Adrenal gland (tissue), 12 donors: ENCODE data around the gene ANXA4. TPM values are rescaled to one million over a fixed set of nuclear protein-coding genes. Genes with fewer than 3 reads are reported as not detected.

ENCODE experiments used
- DNase-seq, 7 donors: peaks; one replicate each; pipeline ENCODE4 v3.0.0-alpha.2; 2019 to 2020
- H3K27ac ChIP-seq, 5 donors: fragments of 200-600 bp; sonication (generic) in 4 of 5; 1 replicate in 3 of 5; 2 replicates in 2 of 5; pipeline versions ENCODE4 v1.5.1 to v1.8.0; 2016 to 2020; ENCODE audit warnings: mild to moderate bottlenecking in 1 of 5
- H3K27me3 ChIP-seq: fragments of 200-600 bp; 2 replicates; pipeline ENCODE4 v1.8.0; 2021
- H3K36me3 ChIP-seq, 2 donors: fragments of 200-600 bp; replicated peaks in 1 of 2; 1 replicate in 1 of 2; 2 replicates in 1 of 2; pipeline versions ENCODE4 v1.5.1 to v1.8.0; 2018 to 2022
- H3K4me1 ChIP-seq, 2 donors: fragments of 200-600 bp; replicated peaks in 1 of 2; 1 replicate in 1 of 2; 2 replicates in 1 of 2; pipeline versions ENCODE4 v1.5.1 to v1.8.0; 2018 to 2021
- H3K4me3 ChIP-seq, 4 donors: fragments of 200-600 bp; sonication (generic) in 3 of 4; one replicate each; pipeline ENCODE4 v1.5.1; 2016 to 2018
- H3K9me3 ChIP-seq, 3 donors: fragments of 200-600 bp; sonication (generic) in 1 of 3; replicated peaks in 1 of 3; 1 replicate in 2 of 3; 2 replicates in 1 of 3; pipeline versions ENCODE4 v1.5.1 to v1.8.0; 2016 to 2021
- POLR2A ChIP-seq, 2 donors: fragments of 450-650 bp; IDR thresholded peaks; one replicate each; pipeline ENCODE4 v1.6.1; 2017; ENCODE audit warnings: antibody characterized with exemption in 2 of 2, mild to moderate bottlenecking in 2 of 2, moderate library complexity in 1 of 2
- WGBS, 4 donors: extraction: QIAGEN DNeasy Blood & Tissue Kit in 2 of 4; methylation state at CpG; one replicate each; pipeline versions ENCODE4 v1.1.5 to v1.1.7; 2013 to 2017; 5-methylcytosine and 5-hydroxymethylcytosine counted together
- intact Hi-C, 2 donors: fragments of 100-400 bp; cut with DNase I; formaldehyde crosslinking; loops; one replicate each; pipeline versions ENCODE4 v1.14.1 to v1.15.0; 2022 to 2023
- polyA plus RNA-seq, 3 donors: library from polyadenylated mRNA; stranded (reverse); fragments of 200-250 nt in 2 of 3; fragments of 350-450 nt in 1 of 3; fragmentation: Illumina TruSeq in 1 of 3; extraction: RNeasy Lipid Tissue Mini Kit (QIAGEN cat#74804) in 1 of 3; gene quantifications; one replicate each; pipeline ENCODE4 v1.2.3, GENCODE V29; 2013 to 2014
- total RNA-seq, 9 donors: library from RNA; depleted of rRNA in 4 of 9; stranded (reverse); fragments of >200 nt in 4 of 9; fragments of 120-200 nt in 1 of 9; fragmentation: NEBNext Ultra II Directional in 1 of 9; extraction: Animal tissue kit (Norgen Biotek cat#: 25700) in 1 of 9; gene quantifications; one replicate each; pipeline versions ENCODE4 v1.1.0 to v1.2.4, GENCODE V29; 2013 to 2023
- TF ChIP-seq, protein P1 (sequence below), 6 experiments: fragments of 450-650 bp in 4 of 6; fragments of 200-600 bp in 2 of 6; sonication (generic) in 1 of 6; IDR thresholded peaks; 1 replicate in 5 of 6; 2 replicates in 1 of 6; pipeline versions ENCODE4 v1.5.1 to v1.8.0; 2016 to 2021; ENCODE audit warnings: antibody characterized with exemption in 6 of 6, mild to moderate bottlenecking in 2 of 6, moderate library complexity in 1 of 6
- donor health status: healthy with polysubstance abuse.
- donor health status: Bipolar disorder and iron deficiency.
- donor health status: DM: yes; HTN: yes; CAD: no.
- donor health status: DM: no; HTN: no; CAD: no.
- donor health status: DM: no; HTN: no; CAD: no.
- donor health status: DM: yes; HTN: yes; CAD: no.

ANXA4 gene
- total and polyA plus RNA-seq, 12 donors: 20.6 to 57.4 (median 33.1) TPM

DNA sequence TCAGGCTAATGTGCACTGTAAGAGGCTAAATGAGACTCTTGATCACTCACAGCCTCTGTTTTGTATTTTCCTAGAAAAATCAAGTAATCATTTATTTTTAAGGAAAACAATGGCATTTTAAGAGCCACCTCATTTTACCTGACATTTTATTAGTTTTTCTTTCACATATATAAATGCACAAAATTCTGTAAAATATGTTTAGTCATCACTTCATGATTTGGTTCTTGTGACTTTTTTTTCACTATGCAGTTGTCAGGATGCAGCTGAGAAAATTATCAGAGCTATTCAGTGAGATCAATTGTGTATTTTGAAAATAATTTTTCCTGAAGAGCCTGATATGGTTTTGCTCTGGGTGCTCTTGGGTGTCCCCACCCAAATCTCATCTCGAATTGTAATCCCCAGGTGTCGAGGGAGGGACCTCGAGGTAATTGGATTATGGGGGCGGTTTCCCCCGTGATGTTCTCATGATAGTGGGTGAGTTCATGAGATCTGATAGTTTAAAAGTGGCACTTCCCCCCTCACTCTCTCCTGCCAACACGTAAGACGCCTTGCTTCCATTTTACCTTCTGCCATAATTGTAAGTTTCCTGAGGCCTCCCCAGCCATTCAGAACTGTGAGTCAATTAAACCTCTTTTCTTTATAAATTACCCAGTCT is 16.1 kb upstream of the ANXA4 start:
- Histone ChIP-seq H3K9me3 (no peaks in the 10 kb centered on the region), H3K36me3 (no peaks in the 10 kb centered on the region), H3K27me3 (no peaks in the 10 kb centered on the region), H3K4me1 (peaks cover 0 to 4% of the 10 kb centered on the region in 2 donors), H3K27ac (no peak overlapping the region), H3K4me3 (no peak overlapping the region)
- 86 to 89% (median 88%) methylated on average over 7 of the region's 7 CpGs for WGBS, 4 donors
- intact Hi-C loops: loop anchor here in 1 of 2 donors (2.0 kb wide), 1 partner anchor 91 kb away; no protein-coding TSS in a partner anchor
- DNase-seq: no peak
- no peak for TF ChIP-seq POLR2A (IDR thresholded peaks at IDR 0.05)
- TF ChIP-seq, protein P1, sequence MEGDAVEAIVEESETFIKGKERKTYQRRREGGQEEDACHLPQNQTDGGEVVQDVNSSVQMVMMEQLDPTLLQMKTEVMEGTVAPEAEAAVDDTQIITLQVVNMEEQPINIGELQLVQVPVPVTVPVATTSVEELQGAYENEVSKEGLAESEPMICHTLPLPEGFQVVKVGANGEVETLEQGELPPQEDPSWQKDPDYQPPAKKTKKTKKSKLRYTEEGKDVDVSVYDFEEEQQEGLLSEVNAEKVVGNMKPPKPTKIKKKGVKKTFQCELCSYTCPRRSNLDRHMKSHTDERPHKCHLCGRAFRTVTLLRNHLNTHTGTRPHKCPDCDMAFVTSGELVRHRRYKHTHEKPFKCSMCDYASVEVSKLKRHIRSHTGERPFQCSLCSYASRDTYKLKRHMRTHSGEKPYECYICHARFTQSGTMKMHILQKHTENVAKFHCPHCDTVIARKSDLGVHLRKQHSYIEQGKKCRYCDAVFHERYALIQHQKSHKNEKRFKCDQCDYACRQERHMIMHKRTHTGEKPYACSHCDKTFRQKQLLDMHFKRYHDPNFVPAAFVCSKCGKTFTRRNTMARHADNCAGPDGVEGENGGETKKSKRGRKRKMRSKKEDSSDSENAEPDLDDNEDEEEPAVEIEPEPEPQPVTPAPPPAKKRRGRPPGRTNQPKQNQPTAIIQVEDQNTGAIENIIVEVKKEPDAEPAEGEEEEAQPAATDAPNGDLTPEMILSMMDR (IDR thresholded peaks at IDR 0.05): no peak

DNA sequence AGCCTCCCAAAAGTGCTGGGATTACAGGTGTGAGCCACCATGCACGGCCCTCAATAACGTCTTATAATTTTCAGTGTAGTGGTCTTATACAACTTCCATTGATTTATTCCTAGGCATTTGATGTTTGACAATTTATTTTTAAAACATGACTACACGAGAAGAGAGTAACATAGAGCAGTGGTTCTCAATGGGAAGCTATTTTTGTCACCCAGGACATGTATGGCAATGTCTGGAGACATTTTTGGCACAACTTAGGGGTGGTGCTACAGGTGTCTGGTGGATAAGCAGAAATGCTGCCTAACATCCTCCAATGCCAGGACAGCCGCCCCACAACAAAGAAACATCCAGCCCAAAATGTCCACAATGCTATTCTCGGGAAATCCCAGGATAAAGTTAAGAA is 12.7 kb upstream of the ANXA4 start:
- intact Hi-C loops: no loop called here
- no peaks in the 10 kb centered on the region for H3K36me3 ChIP-seq
- no peaks in the 10 kb centered on the region for H3K27me3 ChIP-seq

DNA sequence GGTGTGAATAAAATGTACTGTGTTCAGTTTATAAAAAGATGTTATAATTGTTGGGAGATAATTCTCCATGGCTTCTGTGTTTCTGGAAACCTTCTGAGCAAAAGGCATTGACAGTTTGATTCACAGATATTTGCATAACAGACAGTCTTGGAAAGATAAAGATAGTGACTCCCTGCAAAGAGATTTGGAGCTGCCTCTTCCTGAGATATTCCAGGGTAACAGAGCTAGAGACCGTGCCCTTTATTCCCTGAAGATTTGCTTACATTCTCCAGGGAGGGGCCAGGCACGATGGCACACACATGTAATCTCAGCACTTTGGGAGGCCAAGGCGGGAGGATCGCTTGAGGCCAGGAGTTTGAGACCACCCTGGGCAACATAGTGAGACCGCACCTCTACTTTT is 12.2 kb upstream of the ANXA4 start:
- intact Hi-C loops: no loop called here
- H3K9me3 ChIP-seq: no peaks in the 10 kb centered on the region
- no peaks in the 10 kb centered on the region for H3K36me3 ChIP-seq
- DNase-seq: peak in 1 of 7 donors; percentile 15
- WGBS, 4 donors: 84 to 89% (median 88%) methylated on average over 5 of the region's 5 CpGs
- no peaks in the 10 kb centered on the region for H3K27me3 ChIP-seq
- no peak overlapping the region for H3K27ac ChIP-seq
- TF ChIP-seq, protein P1 (IDR thresholded peaks at IDR 0.05): no peak
- TF ChIP-seq POLR2A (IDR thresholded peaks at IDR 0.05): no peak
- H3K4me1 ChIP-seq: peaks cover 0 to 3% of the 10 kb centered on the region in 2 donors
- no peak overlapping the region for H3K4me3 ChIP-seq

More for the DNA sequence above, 12.7 kb upstream of the ANXA4 start:
- Histone ChIP-seq H3K4me1 (peaks cover 0 to 4% of the 10 kb centered on the region in 2 donors), H3K4me3 (no peak overlapping the region), H3K9me3 (no peaks in the 10 kb centered on the region), H3K27ac (no peak overlapping the region)
- TF ChIP-seq, protein P1 (IDR thresholded peaks at IDR 0.05): no peak
- no peak for TF ChIP-seq POLR2A (IDR thresholded peaks at IDR 0.05)
- DNase-seq: no peak
- 86 to 91% (median 89%) methylated on average over 5 of the region's 5 CpGs for WGBS, 4 donors

DNA sequence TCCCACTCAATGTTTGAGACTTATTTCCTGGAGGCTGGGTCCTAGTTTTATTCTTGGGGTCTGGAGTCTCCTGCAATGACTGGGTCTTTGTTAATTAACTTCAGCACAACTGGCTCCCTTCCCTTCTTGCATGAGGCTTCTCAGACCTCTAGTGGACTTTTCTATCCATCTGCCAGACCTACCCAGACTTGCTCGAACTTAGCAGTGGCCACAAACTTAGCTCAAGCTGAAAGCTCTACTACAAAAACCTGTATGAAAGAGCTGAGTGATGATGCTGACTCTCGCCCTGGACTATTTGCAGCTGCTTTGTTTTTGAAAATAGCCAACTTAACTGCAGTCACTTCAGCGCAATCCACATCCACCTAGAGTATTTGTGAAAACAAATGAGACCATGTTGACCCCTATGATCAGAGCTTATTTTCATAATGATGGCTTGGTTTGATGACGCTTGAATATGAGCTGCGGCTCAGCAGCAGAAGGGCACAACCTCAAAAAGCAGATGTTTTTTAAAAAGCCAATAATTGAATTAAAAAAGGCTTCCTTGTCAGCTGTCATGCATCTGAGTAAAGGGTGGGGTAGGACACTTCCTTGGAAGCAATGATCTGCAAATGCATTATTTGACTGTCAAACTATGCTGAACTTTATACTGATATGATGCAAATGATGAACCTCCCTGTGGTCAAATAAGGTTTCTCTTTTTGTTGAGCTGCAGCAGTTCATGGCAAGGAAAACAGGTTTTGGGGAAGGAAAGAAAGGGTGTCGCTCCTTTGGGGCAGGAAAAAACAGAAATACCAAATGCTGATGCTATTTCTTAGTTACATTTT is 10.6 kb upstream of the ANXA4 start:
- Histone ChIP-seq H3K27ac (no peak overlapping the region), H3K4me3 (no peak overlapping the region), H3K27me3 (no peaks in the 10 kb centered on the region), H3K4me1 (no peaks in the 10 kb centered on the region), H3K9me3 (no peaks in the 10 kb centered on the region), H3K36me3 (no peaks in the 10 kb centered on the region)
- TF ChIP-seq, protein P1 (IDR thresholded peaks at IDR 0.05): no peak
- DNase-seq: no peak
- intact Hi-C loops: no loop called here
- 86 to 90% (median 87%) methylated on average over 6 of the region's 6 CpGs for WGBS, 4 donors
